ENCODE results near the gene ADA.

DNA sequence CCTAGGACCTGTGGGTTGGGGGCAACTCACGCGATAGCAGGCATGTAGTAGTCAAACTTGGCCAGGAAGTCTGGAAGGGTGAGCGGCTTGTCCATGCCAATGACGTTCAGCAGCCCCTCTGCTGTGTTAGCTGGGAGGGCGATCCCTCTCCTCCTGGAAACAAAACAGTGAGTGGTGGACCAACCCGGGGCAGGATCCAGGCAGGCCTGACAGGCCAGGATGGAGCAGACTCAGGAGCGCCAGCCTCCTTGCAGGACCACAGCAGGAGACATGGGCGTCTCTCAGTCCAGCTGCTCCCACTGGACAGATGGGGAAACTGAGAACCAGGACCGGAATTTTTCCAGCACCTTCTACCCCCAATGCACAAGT is 22.5 kb downstream of the ADA start:
- TF ChIP-seq EZH2 (IDR thresholded peaks at IDR 0.05; ENCODE audit: insufficient read depth, poor library complexity, severe bottlenecking) (no peak), EZH2phosphoT487 (IDR thresholded peaks at IDR 0.05; ENCODE audit: insufficient read depth, low read depth) (no peak)

All from GM23248 (cell line).